ENCODE data around the gene STH.
"Not testable (repeated sequence)": the region's sequence is repeated elsewhere in the genome, so short reads cannot be mapped to it uniquely, and the experiment has no call there.

STH gene

DNA sequence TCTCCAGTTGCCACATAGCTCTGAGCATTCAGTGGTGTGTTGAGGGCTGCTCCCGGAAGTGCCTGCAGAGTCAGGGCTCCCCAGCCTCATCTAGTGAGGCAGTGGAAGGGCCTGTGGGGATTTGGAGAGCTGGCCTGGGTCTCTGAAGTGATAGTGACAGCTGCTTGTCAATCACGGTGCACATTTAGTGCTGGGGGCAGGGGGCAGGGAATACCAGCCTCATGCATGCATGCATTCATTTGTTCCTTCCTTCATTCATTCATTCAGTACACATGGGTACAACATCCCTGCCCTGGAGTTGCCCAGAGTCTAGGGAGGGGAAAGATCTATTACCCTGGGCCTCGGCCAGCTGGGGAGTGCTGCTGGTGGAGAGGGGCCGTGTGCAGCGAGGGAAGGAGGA is 11.3 kb upstream of the STH start:
- no peak for DNase-seq

DNA sequence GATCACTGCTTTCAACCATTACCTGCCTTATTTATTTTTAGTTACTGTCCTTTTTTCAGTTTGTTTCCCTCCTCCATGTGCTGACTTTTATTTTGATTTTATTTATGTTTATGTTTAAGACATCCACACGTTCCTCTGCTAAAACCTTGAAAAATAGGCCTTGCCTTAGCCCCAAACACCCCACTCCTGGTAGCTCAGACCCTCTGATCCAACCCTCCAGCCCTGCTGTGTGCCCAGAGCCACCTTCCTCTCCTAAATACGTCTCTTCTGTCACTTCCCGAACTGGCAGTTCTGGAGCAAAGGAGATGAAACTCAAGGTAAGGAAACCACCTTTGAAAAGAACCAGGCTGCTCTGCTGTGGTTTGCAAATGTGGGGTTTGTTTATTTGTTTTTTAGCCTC is 9.3 kb upstream of the STH start:
- DNase-seq = no peak

DNA sequence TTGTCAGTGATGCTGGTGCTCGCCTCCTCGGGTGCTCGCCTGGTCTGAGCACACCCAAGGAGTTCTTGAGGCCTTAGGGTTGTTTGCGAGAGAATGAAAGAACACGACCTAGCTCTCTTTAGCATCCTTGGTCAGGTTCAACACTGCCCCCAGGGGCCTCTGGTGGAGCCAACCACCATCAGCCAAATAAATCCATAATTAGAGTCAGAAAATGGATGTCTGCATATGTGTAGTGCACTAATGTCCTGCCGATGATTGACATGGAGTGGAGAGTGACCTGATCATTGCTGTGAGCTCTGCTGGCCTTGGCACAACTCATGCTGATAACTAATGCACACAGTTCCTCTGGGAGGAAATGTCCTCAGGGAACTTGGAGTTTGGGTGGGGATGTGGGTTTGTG is 8.2 kb upstream of the STH start:
- peak in 1 of 2 experiments; percentile 11 for DNase-seq

DNA sequence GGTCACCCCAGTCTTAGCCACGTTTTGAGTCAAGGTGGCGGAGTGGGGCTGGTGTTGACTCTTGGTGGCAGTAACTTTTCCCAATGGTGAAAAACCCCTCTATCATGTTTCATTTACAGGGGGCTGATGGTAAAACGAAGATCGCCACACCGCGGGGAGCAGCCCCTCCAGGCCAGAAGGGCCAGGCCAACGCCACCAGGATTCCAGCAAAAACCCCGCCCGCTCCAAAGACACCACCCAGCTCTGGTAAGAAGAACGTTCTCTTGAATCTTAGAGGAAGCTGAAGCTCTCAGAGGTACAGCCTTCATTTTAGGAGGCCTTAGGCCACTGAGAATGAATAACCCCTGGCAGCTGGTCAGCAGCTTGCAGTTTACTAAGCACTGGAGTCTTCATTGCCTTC is 7.7 kb upstream of the STH start:
- no peak for DNase-seq

DNA sequence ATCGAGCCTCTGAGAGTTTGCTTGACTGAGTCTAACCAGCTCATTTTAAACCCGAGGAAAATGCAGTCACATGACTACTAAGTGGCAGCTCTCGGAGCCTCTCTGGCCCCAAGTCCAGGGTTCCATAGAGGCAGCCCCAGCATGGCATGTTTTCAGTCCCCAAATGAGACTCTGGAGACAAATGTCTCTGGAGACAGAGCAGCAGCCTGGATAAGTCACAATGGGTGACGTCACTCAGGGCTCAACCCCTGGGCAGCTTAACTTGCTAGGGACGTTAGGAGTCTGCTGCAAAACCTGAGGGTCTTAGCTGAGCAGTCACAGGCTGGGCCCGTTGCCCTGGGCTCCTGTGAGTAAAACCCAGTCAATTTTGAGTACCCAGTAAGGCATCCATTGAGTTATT is 6.9 kb upstream of the STH start:
- no peak for DNase-seq

DNA sequence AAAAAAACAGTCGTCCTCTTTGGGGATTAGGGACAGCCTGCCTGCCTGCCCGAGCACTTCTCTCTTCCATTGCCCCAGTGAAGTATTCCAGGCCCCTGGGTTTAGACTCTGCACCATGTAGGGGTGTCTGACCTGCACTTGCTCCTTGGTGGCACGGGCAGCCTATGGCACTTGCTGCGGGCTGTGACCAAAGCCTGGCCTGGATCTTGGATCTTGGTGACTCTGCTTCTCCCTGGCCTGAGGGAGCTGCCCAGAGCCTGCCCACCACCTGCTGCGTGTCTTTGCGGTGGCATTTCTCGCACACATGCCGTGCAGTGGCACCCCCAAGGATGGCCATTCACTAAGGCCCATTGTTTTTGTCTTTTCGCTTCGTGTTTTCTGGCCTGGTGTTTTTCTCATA is 6.1 kb upstream of the STH start:
- no peak for DNase-seq

DNA sequence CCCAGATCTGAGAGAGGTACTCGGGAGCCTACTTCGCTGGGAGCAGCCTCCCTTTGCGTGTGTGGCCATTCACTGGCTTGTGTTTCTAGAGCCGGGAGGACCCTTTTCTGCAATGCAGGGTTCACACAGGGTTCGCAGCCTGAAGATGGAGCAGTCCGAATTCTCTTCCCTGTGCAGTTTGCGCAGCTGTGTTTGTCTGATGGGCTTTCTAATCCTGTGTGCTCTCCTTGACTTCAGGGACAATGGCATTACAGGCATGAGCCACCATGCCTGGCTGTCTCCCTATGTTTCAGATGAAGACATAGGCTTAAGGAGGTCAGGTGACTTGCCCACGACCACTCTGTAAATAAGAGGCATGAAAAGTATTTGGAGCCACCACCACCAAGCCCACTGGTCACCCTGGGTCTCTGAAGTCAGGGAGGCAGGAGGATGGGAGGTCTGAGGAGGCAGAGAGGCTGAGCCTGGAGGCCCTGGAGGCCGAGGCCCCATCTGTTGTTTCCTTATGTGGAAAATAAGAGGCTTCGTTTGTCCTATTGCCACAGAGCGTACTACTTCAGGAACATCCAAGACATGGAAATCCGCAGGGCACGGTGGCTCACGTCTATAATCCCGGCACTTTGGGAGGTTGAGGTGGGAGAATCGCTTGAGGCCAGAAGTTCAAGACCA is 5.0 kb upstream of the STH start:
- no peak for DNase-seq

DNA sequence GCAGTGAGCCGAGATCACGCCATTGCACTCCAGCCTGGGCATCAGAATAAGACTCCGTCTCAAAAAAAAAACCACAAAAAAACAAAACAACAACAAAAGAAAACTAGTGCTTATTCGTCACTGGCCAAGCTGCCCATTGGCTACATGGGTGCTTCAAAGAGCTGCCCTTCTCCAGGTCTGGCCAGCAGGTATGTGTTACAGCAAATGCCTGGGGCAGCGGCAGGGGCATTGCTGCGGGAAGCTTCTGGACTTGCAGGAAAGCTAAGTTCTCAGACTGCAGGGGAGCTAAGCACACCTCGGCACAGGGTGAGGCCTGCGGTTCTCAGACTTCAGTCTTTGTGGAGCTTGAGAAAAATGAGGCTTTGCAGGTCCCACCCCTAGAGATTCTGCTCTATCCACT is 4.1 kb upstream of the STH start:
- no peak for DNase-seq

DNA sequence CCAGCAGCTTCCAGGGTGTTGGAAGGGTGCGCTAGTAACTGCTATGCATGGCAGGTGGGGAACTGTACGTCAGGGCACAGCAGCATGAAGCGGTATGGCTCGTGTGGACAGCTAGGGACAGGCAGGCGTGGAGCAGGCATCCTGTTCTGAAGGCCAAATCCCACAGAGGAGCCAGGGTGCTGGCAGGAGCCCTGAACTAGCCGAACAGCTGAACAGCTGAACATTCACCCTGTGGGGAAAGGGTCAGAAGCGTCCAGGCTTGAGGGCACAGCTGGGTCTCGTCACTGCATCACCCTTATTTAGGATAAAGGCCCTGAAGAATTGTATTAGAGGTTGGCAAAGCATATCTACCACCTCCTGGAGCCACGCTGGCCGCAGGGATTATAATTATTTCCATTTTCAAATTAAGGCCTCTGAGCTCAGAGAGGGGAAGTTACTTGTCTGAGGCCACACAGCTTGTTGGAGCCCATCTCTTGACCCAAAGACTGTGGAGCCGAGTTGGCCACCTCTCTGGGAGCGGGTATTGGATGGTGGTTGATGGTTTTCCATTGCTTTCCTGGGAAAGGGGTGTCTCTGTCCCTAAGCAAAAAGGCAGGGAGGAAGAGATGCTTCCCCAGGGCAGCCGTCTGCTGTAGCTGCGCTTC is 3.3 kb upstream of the STH start:
- DNase-seq = no peak

DNA sequence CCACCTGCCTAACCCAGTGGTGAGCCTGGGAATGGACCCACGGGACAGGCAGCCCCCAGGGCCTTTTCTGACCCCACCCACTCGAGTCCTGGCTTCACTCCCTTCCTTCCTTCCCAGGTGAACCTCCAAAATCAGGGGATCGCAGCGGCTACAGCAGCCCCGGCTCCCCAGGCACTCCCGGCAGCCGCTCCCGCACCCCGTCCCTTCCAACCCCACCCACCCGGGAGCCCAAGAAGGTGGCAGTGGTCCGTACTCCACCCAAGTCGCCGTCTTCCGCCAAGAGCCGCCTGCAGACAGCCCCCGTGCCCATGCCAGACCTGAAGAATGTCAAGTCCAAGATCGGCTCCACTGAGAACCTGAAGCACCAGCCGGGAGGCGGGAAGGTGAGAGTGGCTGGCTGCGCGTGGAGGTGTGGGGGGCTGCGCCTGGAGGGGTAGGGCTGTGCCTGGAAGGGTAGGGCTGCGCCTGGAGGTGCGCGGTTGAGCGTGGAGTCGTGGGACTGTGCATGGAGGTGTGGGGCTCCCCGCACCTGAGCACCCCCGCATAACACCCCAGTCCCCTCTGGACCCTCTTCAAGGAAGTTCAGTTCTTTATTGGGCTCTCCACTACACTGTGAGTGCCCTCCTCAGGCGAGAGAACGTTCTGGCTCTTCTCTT is 2.6 kb upstream of the STH start:
- DNase-seq = no peak

DNA sequence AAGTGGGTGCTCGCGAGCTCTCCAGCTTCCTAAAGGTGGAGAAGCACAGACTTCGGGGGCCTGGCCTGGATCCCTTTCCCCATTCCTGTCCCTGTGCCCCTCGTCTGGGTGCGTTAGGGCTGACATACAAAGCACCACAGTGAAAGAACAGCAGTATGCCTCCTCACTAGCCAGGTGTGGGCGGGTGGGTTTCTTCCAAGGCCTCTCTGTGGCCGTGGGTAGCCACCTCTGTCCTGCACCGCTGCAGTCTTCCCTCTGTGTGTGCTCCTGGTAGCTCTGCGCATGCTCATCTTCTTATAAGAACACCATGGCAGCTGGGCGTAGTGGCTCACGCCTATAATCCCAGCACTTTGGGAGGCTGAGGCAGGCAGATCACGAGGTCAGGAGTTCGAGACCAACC is 1.9 kb upstream of the STH start:
- no peak for DNase-seq

DNA sequence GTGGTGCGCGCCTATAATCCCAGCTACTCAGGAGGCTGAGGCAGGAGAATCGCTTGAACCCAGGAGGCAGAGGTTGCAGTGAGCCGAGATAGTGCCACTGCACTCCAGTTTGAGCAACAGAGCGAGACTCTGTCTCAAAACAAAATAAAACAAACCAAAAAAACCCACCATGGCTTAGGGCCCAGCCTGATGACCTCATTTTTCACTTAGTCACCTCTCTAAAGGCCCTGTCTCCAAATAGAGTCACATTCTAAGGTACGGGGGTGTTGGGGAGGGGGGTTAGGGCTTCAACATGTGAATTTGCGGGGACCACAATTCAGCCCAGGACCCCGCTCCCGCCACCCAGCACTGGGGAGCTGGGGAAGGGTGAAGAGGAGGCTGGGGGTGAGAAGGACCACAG is 1.4 kb upstream of the STH start:
- no peak for DNase-seq

DNA sequence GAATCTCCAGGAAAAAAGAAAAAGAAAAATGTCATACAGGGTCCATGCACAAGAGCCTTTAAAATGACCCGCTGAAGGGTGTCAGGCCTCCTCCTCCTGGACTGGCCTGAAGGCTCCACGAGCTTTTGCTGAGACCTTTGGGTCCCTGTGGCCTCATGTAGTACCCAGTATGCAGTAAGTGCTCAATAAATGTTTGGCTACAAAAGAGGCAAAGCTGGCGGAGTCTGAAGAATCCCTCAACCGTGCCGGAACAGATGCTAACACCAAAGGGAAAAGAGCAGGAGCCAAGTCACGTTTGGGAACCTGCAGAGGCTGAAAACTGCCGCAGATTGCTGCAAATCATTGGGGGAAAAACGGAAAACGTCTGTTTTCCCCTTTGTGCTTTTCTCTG is 845 bp downstream of the STH start:
- DNase-seq = no peak

DNA sequence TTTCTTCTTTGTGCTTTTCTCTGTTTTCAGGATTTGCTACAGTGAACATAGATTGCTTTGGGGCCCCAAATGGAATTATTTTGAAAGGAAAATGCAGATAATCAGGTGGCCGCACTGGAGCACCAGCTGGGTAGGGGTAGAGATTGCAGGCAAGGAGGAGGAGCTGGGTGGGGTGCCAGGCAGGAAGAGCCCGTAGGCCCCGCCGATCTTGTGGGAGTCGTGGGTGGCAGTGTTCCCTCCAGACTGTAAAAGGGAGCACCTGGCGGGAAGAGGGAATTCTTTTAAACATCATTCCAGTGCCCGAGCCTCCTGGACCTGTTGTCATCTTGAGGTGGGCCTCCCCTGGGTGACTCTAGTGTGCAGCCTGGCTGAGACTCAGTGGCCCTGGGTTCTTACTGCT is 1.2 kb downstream of the STH start:
- DNase-seq = no peak

DNA sequence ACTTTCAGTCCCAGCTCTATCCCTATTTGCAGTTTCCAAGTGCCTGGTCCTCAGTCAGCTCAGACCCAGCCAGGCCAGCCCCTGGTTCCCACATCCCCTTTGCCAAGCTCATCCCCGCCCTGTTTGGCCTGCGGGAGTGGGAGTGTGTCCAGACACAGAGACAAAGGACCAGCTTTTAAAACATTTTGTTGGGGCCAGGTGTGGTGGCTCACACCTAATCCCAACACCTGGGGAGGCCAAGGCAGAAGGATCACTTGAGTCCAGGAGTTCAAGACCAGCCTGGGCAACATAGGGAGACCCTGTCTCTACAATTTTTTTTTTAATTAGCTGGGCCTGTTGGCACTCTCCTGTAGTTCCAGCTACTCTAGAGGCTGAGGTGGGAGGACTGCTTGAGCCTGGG is 1.7 kb downstream of the STH start:
- DNase-seq = no peak

DNA sequence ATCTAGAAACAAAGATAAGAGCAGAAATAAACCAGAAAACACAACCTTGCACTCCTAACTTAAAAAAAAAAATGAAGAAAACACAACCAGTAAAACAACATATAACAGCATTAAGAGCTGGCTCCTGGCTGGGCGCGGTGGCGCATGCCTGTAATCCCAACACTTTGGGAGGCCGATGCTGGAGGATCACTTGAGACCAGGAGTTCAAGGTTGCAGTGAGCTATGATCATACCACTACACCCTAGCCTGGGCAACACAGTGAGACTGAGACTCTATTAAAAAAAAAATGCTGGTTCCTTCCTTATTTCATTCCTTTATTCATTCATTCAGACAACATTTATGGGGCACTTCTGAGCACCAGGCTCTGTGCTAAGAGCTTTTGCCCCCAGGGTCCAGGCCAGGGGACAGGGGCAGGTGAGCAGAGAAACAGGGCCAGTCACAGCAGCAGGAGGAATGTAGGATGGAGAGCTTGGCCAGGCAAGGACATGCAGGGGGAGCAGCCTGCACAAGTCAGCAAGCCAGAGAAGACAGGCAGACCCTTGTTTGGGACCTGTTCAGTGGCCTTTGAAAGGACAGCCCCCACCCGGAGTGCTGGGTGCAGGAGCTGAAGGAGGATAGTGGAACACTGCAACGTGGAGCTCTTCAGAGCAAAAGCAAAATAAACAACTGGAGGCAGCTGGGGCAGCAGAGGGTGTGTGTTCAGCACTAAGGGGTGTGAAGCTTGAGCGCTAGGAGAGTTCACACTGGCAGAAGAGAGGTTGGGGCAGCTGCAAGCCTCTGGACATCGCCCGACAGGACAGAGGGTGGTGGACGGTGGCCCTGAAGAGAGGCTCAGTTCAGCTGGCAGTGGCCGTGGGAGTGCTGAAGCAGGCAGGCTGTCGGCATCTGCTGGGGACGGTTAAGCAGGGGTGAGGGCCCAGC is 2.6 kb downstream of the STH start:
- DNase-seq = no peak

DNA sequence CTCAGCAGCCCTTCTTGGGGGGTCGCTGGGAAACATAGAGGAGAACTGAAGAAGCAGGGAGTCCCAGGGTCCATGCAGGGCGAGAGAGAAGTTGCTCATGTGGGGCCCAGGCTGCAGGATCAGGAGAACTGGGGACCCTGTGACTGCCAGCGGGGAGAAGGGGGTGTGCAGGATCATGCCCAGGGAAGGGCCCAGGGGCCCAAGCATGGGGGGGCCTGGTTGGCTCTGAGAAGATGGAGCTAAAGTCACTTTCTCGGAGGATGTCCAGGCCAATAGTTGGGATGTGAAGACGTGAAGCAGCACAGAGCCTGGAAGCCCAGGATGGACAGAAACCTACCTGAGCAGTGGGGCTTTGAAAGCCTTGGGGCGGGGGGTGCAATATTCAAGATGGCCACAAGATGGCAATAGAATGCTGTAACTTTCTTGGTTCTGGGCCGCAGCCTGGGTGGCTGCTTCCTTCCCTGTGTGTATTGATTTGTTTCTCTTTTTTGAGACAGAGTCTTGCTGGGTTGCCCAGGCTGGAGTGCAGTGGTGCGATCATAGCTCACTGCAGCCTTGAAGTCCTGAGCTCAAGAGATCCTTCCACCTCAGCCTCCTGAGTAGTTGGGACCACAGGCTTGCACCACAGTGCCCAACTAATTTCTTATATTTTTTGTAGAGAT is 3.4 kb downstream of the STH start:
- peak; percentile 61 to 67 for DNase-seq

DNA sequence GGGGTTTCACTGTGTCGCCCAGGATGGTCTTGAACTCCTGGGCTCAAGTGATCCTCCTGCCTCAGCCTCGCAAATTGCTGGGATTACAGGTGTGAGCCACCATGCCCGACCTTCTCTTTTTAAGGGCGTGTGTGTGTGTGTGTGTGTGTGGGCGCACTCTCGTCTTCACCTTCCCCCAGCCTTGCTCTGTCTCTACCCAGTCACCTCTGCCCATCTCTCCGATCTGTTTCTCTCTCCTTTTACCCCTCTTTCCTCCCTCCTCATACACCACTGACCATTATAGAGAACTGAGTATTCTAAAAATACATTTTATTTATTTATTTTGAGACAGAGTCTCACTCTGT is 3.9 kb downstream of the STH start:
- no peak for DNase-seq

DNA sequence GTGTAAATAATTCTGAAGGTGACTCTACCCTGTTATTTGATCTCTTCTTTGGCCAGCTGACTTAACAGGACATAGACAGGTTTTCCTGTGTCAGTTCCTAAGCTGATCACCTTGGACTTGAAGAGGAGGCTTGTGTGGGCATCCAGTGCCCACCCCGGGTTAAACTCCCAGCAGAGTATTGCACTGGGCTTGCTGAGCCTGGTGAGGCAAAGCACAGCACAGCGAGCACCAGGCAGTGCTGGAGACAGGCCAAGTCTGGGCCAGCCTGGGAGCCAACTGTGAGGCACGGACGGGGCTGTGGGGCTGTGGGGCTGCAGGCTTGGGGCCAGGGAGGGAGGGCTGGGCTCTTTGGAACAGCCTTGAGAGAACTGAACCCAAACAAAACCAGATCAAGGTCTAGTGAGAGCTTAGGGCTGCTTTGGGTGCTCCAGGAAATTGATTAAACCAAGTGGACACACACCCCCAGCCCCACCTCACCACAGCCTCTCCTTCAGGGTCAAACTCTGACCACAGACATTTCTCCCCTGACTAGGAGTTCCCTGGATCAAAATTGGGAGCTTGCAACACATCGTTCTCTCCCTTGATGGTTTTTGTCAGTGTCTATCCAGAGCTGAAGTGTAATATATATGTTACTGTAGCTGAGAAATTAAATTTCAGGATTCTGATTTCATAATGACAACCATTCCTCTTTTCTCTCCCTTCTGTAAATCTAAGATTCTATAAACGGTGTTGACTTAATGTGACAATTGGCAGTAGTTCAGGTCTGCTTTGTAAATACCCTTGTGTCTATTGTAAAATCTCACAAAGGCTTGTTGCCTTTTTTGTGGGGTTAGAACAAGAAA is 5.1 kb downstream of the STH start:
- DNase-seq = no peak

DNA sequence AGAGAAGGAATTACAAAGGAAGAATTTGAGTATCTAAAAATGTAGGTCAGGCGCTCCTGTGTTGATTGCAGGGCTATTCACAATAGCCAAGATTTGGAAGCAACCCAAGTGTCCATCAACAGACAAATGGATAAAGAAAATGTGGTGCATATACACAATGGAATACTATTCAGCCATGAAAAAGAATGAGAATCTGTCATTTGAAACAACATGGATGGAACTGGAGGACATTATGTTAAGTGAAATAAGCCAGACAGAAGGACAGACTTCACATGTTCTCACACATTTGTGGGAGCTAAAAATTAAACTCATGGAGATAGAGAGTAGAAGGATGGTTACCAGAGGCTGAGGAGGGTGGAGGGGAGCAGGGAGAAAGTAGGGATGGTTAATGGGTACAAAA is 7.0 kb downstream of the STH start:
- not testable (repeated sequence) for DNase-seq

DNA sequence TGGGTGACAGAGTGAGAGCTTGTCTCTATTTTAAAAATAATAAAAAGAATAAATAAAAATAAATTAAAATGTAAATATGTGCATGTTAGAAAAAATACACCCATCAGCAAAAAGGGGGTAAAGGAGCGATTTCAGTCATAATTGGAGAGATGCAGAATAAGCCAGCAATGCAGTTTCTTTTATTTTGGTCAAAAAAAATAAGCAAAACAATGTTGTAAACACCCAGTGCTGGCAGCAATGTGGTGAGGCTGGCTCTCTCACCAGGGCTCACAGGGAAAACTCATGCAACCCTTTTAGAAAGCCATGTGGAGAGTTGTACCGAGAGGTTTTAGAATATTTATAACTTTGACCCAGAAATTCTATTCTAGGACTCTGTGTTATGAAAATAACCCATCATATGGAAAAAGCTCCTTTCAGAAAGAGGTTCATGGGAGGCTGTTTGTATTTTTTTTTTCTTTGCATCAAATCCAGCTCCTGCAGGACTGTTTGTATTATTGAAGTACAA is 8.5 kb downstream of the STH start:
- no peak for DNase-seq

DNA sequence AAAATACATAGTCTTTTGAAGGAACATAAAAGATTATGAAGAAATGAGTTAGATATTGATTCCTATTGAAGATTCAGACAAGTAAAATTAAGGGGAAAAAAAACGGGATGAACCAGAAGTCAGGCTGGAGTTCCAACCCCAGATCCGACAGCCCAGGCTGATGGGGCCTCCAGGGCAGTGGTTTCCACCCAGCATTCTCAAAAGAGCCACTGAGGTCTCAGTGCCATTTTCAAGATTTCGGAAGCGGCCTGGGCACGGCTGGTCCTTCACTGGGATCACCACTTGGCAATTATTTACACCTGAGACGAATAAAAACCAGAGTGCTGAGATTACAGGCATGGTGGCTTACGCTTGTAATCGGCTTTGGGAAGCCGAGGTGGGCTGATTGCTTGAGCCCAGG is 9.5 kb downstream of the STH start:
- no peak for DNase-seq
